IMR-90 (cell line): ENCODE measurements around the gene SPI1.

Source experiments
- CEBPB ChIP-seq: IDR thresholded peaks from 2 replicates; pipeline ENCODE4 v1.6.1; 2012; ENCODE audit warnings: low read depth, low read length, improper control_type of control experiment
- CTCF ChIP-seq: conservative IDR thresholded peaks from 2 replicates; pipeline ENCODE4 v1.5.1; 2012; ENCODE audit warnings: mild to moderate bottlenecking, low read depth, low read length, improper control_type of control experiment
- ELK1 ChIP-seq: fragments of 150-350 bp; IDR thresholded peaks from 2 replicates; pipeline ENCODE4 v1.6.1; 2016; ENCODE audit warnings: low read depth, mild to moderate bottlenecking, low read length, moderate library complexity, borderline replicate concordance
- POLR2A ChIP-seq: IDR thresholded peaks from 2 replicates; pipeline ENCODE4 v1.6.1; 2012; ENCODE audit warnings: mild to moderate bottlenecking, low read depth, low read length
- RAD21 ChIP-seq: IDR thresholded peaks from 2 replicates; pipeline ENCODE4 v1.6.1; 2012; ENCODE audit warnings: low read length, improper control_type of control experiment
- RFX5 ChIP-seq: IDR thresholded peaks from 2 replicates; pipeline ENCODE4 v1.8.0; 2012; ENCODE audit warnings: low read depth, mild to moderate bottlenecking, low read length, moderate library complexity
- USF2 ChIP-seq: fragments of 150-350 bp; IDR thresholded peaks from 2 replicates; pipeline ENCODE4 v1.6.1; 2017; ENCODE audit warnings: mild to moderate bottlenecking, antibody characterized with exemption, low read length, low read depth

GRCh38 chr11:47356998-47357329 is 21.4 kb downstream of the SPI1 start:
- TF ChIP-seq POLR2A: no peak
- no peak for TF ChIP-seq CEBPB
- no peak for TF ChIP-seq CTCF
- no peak for TF ChIP-seq RFX5
- no peak for TF ChIP-seq ELK1
- no peak for TF ChIP-seq USF2
- no peak for TF ChIP-seq RAD21
